Common myeloid progenitor, CD34-positive (primary cell): Measurements from ENCODE around the gene DUSP3. TPM values are rescaled to one million over a fixed set of nuclear protein-coding genes. Genes with fewer than 3 reads are reported as not detected.

Experiments used
- CTCF ChIA-PET: fragments of 350-600 bp; sonication (Branson Sonifier 250); formaldehyde crosslinking; loops from one replicate; lab custom pipeline; 2021; ENCODE audit warnings: antibody characterized with exemption; lab: Charles Lee
- POLR2A ChIA-PET: fragments of 350-600 bp; sonication (Branson Sonifier 250); formaldehyde crosslinking; loops from one replicate; lab custom pipeline; 2021; ENCODE audit warnings: antibody characterized with exemption; lab: Charles Lee
- DNase-seq, 3 donors: peaks; one replicate each; pipeline versions ENCODE4 v3.0.0 to v3.0.0-alpha.2; 2013
- H3K27ac ChIP-seq, 2 experiments: 1 replicate in 1 of 2; 2 replicates in 1 of 2; pipeline ENCODE4 v1.7.0; 2013; ENCODE audit warnings: inconsistent platforms in 2 of 2, low read length in 2 of 2, mild to moderate bottlenecking in 2 of 2, low read depth in 1 of 2, moderate library complexity in 1 of 2; ENCODE audit not compliant: severe bottlenecking in 2 of 2, insufficient read depth in 1 of 2, poor library complexity in 1 of 2
- H3K27me3 ChIP-seq, 5 experiments: replicated peaks in 2 of 5; 1 replicate in 3 of 5; 2 replicates in 2 of 5; pipeline versions ENCODE4 v1.6.1 to v1.7.0; 2013; ENCODE audit warnings: low read length in 4 of 5, mild to moderate bottlenecking in 2 of 5, moderate library complexity in 2 of 5, inconsistent platforms in 1 of 5; ENCODE audit not compliant: insufficient read depth in 5 of 5, control insufficient read depth in 4 of 5
- H3K36me3 ChIP-seq, 4 experiments: 1 replicate in 2 of 4; 2 replicates in 2 of 4; pipeline versions ENCODE4 v1.6.1 to v1.7.0; 2013; ENCODE audit warnings: low read length in 3 of 4, control low read depth in 1 of 4, mild to moderate bottlenecking in 1 of 4; ENCODE audit not compliant: control insufficient read depth in 4 of 4, insufficient read depth in 4 of 4
- H3K4me1 ChIP-seq, 4 experiments: 1 replicate in 3 of 4; 2 replicates in 1 of 4; pipeline versions ENCODE4 v1.6.1 to v1.7.1; 2013; ENCODE audit warnings: low read length in 3 of 4, mild to moderate bottlenecking in 3 of 4, control low read depth in 1 of 4, inconsistent platforms in 1 of 4, moderate library complexity in 1 of 4; ENCODE audit not compliant: control insufficient read depth in 4 of 4, insufficient read depth in 4 of 4; ENCODE audit errors: control extremely low read depth in 1 of 4
- H3K4me3 ChIP-seq, 7 experiments: 1 replicate in 4 of 7; 2 replicates in 3 of 7; pipeline versions ENCODE4 v1.5.1 to v1.7.0; 2013; ENCODE audit warnings: mild to moderate bottlenecking in 7 of 7, low read length in 6 of 7, moderate library complexity in 6 of 7, inconsistent platforms in 2 of 7, low read depth in 2 of 7, control low read depth in 1 of 7; ENCODE audit not compliant: insufficient read depth in 4 of 7, control insufficient read depth in 1 of 7; ENCODE audit errors: extremely low read depth in 1 of 7
- H3K9me3 ChIP-seq, 5 experiments: 1 replicate in 4 of 5; 2 replicates in 1 of 5; pipeline versions ENCODE4 v1.6.1 to v1.7.1; 2013; ENCODE audit warnings: low read length in 4 of 5, mild to moderate bottlenecking in 2 of 5, inconsistent platforms in 1 of 5, low read depth in 1 of 5, moderate library complexity in 1 of 5; ENCODE audit not compliant: control insufficient read depth in 4 of 5, insufficient read depth in 2 of 5; ENCODE audit errors: control extremely low read depth in 1 of 5
- WGBS: methylation state at CpG from one replicate; pipeline ENCODE4 v1.1.5; 2013; ENCODE audit not compliant: insufficient coverage; 5-methylcytosine and 5-hydroxymethylcytosine counted together
- polyA plus RNA-seq: library from polyadenylated mRNA; unstranded; fragments of 120-200 nt; gene quantifications from one replicate; pipeline ENCODE4 v1.2.1, GENCODE V29; 2013

DUSP3 gene
- 51.0 TPM for polyA plus RNA-seq

DNA sequence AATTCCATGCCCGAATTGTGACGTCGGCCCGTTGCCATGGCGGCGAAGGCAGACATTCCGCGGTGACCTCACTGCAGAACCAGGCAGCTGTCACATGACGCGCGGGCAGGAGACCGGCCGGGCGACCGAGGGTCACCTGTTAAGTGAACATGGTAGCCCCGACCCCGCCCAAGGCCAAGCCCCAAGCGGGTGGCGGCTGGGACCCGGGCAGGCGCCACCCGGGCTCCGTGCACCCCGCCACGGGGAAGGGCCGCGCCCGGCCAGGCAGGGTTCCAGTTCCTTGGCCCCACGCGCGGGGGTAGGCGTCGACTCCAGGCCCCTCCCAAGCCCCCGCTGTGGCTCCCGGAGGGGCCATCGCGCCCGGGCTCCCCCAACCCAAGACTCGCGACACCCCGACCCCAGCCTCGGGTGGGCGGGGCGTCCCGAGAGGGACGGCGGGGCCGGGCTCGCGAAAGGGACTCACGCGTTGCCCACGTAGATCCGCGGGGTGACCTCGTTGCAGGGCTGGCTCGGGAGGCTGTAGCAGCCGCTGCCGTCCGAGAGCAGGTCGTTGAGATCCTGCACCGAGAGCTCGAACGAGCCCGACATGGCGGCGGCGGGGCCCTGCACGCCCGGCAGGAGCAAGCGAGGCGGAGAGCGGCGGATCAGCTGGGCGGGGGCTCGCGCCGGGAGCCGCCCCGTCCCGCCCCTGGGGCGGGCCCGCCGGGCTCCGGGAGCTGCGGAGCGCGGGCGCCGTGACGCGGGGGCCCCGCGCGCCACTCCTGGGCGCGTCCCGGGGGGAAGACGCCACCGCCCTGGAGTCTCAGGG is at the start of gene DUSP3:
Gene DUSP3 (minus strand): TSS at position 641 of the 808 bp plus-strand sequence. CDS start 53 bp downstream, at position 588.
- ChIA-PET CTCF (interaction anchor here (0.7 to 0.9 kb wide), 2 partner anchors 26 to 82 kb away, joined by 3 to 4 read pairs; no protein-coding TSS in a partner anchor), POLR2A (no interaction called here)
- WGBS = under 1% methylated on average over 91 of the region's 100 CpGs
- Histone ChIP-seq H3K36me3 (peaks cover 5 to 31% (median 11%) of the 10 kb centered on the region in 4 experiments), H3K27me3 (no peaks in the 10 kb centered on the region), H3K4me3 (peak within 1 kb of the TSS; percentile 52 to 90 (median 79)), H3K27ac (peak within 1 kb of the TSS; percentile 68 to 87), H3K4me1 (peaks cover 7 to 89% (median 58%) of the 10 kb centered on the region in 4 experiments), H3K9me3 (no peaks in the 10 kb centered on the region)
- peak; percentile 66 to 80 (median 70) for DNase-seq

DNA sequence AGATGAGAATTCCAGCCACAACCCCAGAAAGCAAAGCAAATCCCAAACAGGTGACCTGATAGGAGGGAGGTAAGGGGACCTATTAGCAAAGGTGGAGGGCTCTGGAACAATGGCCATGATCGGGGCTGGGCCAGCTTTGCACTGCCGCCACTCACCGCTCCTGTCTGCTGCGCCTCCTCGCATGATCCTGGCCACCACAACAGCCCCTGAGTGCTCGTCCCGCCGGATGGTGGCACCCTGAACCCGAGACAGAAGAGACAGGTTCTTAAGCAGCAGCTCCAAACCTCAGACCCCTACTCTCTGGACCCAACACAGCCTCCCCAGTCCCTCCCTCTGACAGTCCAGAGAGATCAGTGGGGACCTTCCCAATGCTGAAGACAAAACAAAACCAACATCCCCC is 48.8 kb upstream of the DUSP3 start:
- WGBS = 96% methylated on average over 9 of the region's 9 CpGs
- no peaks in the 10 kb centered on the region for H3K9me3 ChIP-seq
- CTCF ChIA-PET = no interaction called here

DNA sequence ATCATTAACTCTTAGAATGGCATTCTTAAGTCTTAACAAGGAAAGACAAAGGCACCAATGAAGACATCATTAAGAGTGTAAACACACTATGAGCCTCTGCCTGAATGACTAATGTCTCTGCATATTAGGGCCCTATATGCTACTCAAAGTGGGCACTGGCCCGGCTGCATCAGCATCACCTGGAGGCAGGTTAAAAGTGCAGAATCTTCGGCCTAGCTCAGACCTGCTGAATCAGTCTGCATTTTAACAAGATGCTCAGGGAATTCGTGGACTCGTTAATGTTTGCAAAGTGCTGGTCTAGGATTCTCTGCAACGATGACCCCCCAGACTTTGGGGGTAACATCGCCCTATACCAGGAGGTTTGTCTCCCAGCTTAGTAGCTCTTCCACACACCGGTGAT is 47.4 kb upstream of the DUSP3 start:
- ChIA-PET CTCF (interaction anchor here (1.3 to 1.9 kb wide), 3 partner anchors 8 to 82 kb away, joined by 4 read pairs; no protein-coding TSS in a partner anchor), POLR2A (no interaction called here)
- 90% methylated on average over 6 of the region's 7 CpGs for WGBS
- H3K27ac ChIP-seq = no peak overlapping the region
- peaks cover 0 to under 1% (median 0%) of the 10 kb centered on the region in 4 experiments for H3K4me1 ChIP-seq
- H3K36me3 ChIP-seq = peaks cover 2 to 40% (median 11%) of the 10 kb centered on the region in 4 experiments
- no peaks in the 10 kb centered on the region for H3K27me3 ChIP-seq
- no peaks in the 10 kb centered on the region for H3K9me3 ChIP-seq
- no peak overlapping the region for H3K4me3 ChIP-seq
- no peak for DNase-seq

More for the DNA sequence above, 48.8 kb upstream of the DUSP3 start:
- H3K4me3 ChIP-seq = no peak overlapping the region
- H3K36me3 ChIP-seq = peaks cover 2 to 38% (median 11%) of the 10 kb centered on the region in 4 experiments
- POLR2A ChIA-PET = no interaction called here
- DNase-seq = no peak
- H3K27me3 ChIP-seq = no peaks in the 10 kb centered on the region
- peaks cover 0 to 14% (median 6%) of the 10 kb centered on the region in 4 experiments for H3K4me1 ChIP-seq
- no peak overlapping the region for H3K27ac ChIP-seq

DNA sequence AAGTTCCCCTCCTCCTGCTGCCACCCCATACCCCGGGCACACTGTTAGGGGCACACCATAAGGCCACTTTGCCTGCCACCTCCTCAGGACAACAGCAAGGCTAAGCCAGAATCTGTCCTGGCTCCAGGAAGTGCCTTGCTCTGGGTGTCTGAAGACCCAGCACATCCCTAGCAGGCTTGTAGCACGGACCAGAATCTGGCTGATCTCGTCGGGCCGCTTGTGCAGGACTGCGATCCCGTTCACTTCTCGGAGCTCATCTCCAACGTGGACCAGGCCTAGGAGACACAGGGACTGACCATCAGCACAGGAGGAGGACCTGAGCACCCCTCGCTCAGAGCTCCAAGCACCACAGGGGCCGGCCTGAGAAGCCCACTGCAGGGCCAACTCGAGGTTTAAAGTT is 46.8 kb upstream of the DUSP3 start:
- Histone ChIP-seq H3K9me3 (no peaks in the 10 kb centered on the region), H3K27me3 (no peaks in the 10 kb centered on the region), H3K36me3 (peaks cover 2 to 36% (median 10%) of the 10 kb centered on the region in 4 experiments), H3K4me3 (no peak overlapping the region), H3K27ac (no peak overlapping the region), H3K4me1 (no peaks in the 10 kb centered on the region)
- WGBS = 96% methylated on average over 11 of the region's 12 CpGs
- POLR2A ChIA-PET = no interaction called here
- DNase-seq = no peak
- CTCF ChIA-PET = interaction anchor here (1.3 to 1.9 kb wide), 3 partner anchors 8 to 81 kb away, joined by 4 read pairs; no protein-coding TSS in a partner anchor

DNA sequence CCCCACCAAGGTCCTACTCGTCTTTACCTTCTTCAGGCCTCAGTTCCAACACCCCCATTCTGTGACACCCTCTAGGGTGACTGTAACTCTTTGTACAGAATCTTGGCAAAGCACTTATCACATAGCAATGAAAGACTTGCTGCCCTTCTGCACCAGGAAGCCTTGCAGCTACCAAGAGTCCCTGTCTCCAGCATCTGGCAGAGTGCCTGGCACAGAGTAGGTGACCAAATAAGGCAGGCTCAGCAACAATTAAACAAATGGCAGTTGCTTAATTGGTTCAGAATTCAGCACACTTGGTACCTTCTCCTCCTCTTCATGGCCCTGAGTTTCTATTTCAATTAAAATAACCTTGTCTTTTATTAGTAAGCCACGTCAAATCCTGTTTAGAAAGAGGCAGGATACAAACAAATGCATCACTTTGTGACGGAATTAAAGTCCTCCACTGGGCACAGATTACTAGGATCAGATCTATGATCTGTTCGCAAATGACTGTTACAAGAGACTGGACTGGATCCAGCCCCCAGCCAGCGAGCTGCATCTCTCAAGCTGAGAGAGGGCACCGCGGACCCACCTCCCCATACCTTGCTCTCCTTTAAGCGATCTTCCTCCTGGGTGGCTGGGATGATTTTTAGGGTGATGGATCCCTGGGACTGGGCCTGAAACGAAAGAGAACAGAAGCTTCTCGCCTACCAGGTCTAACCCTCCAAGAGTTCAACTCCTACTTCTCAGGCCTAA is 44.7 kb upstream of the DUSP3 start:
- Histone ChIP-seq H3K36me3 (peaks cover 0 to 34% (median 7%) of the 10 kb centered on the region in 4 experiments), H3K4me1 (no peaks in the 10 kb centered on the region), H3K9me3 (no peaks in the 10 kb centered on the region), H3K4me3 (no peak overlapping the region), H3K27ac (no peak overlapping the region), H3K27me3 (no peaks in the 10 kb centered on the region)
- ChIA-PET CTCF (interaction anchor here (1.0 kb wide), 1 partner anchor 8 kb away, joined by 4 read pairs; no protein-coding TSS in a partner anchor), POLR2A (no interaction called here)
- 100% methylated on average over 6 of the region's 10 CpGs for WGBS
- DNase-seq = no peak

GRCh38 chr17:43822570-43823190 is 43.9 kb upstream of the DUSP3 start:
- no peak overlapping the region for H3K27ac ChIP-seq
- 93% methylated on average over 3 of the region's 5 CpGs for WGBS
- no peak for DNase-seq
- H3K9me3 ChIP-seq = no peaks in the 10 kb centered on the region
- H3K4me1 ChIP-seq = no peaks in the 10 kb centered on the region
- no peaks in the 10 kb centered on the region for H3K27me3 ChIP-seq
- ChIA-PET POLR2A (interaction anchor here (0.9 kb wide), 1 partner anchor 13 kb away, joined by 3 read pairs; no protein-coding TSS in a partner anchor), CTCF (interaction anchor here (1.0 kb wide), 1 partner anchor 9 kb away, joined by 4 read pairs; no protein-coding TSS in a partner anchor)
- H3K36me3 ChIP-seq = peaks cover 0 to 34% (median 7%) of the 10 kb centered on the region in 4 experiments
- H3K4me3 ChIP-seq = no peak overlapping the region
